ENCODE data around the gene STARD5.

STARD5 gene

DNA sequence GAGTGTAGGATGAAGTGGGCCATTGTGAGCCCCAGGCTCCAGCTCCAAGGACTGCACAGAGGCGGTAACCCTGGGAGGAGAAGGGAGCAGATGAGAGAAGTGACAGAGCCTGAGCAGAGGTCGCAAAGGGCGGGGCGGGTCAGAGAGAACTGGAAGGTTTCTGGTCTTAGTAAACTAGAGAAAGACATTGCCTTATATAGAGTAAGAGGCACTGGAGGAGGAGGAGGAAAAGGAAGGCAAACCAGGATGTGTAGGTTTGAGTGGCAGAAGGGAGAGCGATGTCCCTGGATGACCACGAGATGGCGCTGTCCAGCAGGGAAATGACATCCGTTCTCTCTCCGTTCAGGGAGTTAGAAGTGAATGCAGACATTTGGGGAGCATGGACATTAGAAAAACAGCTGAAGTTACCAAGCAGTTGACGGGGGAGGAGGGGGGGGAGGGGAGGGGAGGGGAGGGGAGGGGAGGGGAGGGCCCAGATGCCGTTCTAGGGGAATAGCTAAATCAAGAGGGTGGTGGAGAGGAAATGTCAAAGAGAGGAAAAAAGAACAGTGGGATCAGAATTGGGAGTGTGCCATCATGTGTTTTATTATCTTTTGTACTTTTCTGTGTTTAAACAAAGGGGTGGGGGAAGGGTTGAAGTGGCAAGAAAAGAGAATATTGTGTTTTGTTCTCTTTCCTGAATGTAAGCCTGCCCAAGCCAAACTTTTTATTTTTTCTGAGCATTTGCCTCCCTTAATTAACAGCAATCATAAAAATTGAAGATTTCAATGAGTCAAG lies 48.8 kb downstream of the STARD5 start:
- peak; percentile 64 to 77 for DNase-seq (ENCODE audit: low read depth in 2 of 2)

- no peak for DNase-seq (ENCODE audit: low read depth in 2 of 2)
Observed at GRCh38 chr15:81274255-81274654, 49.7 kb downstream of the STARD5 start.

GRCh38 chr15:81273855-81274254 lies 50.1 kb downstream of the STARD5 start:
- no peak for DNase-seq (ENCODE audit: low read depth in 2 of 2)

DNA sequence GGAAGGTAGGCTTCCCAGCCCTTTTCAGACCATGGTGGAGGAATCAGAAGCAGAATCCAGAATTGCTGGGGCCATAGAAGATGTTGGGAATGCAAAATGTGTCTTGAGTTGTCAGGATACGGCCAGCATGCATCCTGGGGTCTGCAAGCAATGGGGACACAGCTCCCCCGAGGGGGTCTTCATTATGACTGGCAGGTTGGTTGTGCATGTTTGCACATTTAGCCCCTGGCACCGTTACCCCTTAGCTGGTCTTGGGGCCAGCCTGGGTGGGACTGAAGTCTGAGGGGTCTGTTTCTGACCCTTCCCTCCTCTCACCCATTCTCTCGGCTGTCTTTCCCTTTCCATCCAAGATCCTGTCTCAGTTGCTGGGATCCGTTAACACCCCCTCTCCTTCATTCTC lies 50.7 kb downstream of the STARD5 start:
- no peak for DNase-seq (ENCODE audit: low read depth in 2 of 2)

GRCh38 chr15:81271761-81272644 lies 51.9 kb downstream of the STARD5 start:
- no peak for DNase-seq (ENCODE audit: low read depth in 2 of 2)

- DNase-seq (ENCODE audit: low read depth in 2 of 2), result no peak
Observed at GRCh38 chr15:81270781-81271491, 53.0 kb downstream of the STARD5 start.

GRCh38 chr15:81270188-81270587 lies 53.8 kb downstream of the STARD5 start:
- DNase-seq (ENCODE audit: low read depth in 2 of 2), result no peak

DNA sequence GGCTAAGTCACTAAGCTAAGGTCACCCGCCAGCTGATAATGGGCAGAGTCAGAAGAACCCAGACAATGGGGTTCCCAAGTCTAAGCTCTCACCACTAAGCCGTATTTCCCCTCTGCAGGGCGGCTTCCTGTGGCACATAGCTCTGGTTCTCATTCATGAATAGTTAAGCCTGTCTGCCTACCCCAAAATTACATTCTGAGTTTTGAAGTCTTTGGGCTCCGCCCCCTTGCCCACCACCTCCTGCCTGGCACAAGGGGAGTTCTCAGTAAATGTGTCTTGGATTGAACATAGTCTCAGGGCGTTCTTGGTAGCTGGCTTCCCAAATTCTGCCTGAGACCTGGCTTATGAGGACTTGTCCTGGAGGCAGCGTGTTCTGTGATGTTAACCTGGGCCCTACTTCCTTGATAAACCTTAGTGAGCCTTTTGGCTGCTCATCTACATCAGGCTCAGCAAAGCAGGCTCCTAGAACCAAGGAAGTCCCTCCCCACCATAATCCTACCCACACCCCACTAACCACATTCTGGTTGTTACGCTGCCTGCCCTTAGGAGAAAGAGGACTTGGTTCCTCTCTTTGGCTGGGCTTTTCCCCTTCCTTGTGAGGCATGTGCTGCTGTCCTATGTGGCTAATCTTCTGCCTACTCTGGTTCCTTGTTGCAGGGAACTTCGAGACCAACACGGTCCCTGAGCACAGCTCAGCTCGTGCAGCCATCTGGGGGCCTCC lies 54.9 kb downstream of the STARD5 start:
- no peak for DNase-seq (ENCODE audit: low read depth in 2 of 2)

DNA sequence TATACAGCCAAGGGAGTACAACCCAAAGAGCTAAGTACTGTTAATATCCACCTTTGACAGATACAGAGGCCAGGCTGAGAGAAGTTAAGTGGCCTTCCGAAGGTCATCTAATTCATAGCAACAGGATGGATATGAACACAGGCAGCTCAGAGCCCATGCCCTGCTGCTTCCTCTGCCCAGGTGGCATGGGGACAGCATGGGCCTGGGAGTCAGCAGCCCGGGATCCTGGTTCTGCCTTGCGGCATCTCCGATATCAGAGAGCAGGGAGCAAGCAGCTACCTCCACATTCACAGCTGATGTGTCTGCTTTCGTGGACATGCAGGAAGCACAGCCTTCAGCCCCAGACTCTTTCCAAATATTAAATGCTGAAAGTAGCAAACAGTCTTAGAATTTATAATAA lies 55.6 kb downstream of the STARD5 start:
- no peak for DNase-seq (ENCODE audit: low read depth in 2 of 2)

DNA sequence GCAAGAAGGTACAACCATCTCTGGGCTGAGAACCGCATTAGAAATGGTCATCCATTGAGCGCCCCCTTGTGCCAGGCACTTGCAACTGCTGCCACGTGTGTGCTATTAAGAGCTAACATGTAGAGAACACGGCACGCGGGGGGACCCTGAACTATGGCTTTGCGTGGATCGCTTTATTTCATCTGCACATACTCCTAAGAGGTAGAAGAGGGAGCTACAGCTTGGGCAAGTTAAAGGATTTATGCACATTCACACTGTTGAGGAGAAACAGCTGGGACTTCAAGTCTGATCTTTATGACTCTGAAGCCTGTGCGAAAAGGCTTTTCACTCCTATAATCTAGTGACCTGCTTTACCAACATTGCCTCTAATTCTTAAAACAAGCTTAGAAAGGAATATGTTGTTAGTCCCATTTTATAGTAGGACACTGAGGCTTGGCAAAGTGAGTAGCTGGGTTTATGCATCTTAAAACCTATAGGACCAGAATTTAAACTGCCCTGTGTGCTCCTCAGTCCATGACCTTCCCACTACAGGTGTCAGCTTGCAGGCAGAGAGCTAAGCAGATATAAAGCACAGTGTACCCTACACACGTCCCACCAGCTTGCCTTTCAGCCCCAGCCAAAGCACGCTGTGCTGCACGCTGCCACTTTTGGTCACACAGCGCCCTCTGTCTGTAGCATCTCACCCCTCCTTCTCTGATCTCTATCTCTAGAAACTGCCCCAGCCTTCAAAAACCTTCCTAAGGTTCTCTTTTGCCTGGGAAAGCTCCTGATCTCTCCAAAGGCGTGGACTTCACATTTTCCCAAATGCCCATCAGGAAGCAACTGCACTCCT lies 57.8 kb downstream of the STARD5 start:
- DNase-seq (ENCODE audit: low read depth in 2 of 2), result peak; percentile 72 to 83

- no peak for DNase-seq (ENCODE audit: low read depth in 2 of 2)
Observed at GRCh38 chr15:81265256-81265943, 58.5 kb downstream of the STARD5 start.

- no peak for DNase-seq (ENCODE audit: low read depth in 2 of 2)
Observed at GRCh38 chr15:81264072-81264857, 59.7 kb downstream of the STARD5 start.

DNA sequence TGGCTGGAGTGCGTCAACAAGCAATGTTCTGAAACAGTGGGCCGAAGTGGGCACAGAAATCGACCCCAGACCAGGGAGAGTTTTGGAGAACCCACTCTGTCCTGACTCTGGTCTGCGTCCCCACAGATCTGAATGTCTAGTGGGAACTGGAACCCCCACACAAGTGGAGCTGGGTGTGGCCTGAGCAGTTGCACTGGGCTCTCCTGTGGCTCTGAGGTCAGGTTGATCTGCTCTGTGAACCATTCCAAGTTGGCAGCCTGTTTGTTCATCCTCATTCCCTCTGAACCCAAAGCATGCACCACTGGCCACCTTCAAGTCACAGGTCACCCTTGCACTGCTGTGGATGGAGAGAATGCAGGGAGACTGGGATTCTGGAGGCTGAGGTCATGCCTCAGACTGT lies 60.5 kb downstream of the STARD5 start:
- no peak for DNase-seq (ENCODE audit: low read depth in 2 of 2)

DNA sequence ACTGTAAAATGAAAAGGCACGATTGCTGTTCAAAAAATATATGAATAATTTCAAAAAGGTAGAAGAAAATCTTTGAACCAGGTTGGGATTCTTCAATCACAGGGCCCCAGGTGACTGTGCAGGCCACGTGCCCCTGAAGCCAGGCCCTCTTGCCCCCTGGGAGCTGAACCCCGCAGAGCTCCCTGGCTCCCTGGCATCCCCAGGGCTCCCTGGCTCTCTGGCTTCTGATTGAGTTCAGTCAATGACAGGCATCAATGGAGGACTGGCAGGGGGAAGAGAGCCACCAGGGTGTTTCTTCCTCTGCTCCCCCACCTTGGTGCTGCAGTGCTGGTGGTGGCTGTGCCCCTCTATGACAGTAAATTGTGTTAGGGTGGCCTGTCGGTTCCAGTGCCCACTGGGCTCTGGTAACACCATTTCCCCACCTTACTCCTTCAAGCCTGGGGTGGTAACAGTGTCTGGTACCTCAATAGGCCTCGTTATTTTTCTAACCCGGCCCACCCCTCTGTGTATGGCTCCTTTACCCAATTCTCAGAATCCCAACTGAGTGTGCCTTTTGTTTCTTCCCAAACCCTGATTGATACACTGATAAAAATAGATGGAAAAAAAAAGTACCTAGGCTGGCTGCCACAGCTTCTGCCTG lies 62.6 kb downstream of the STARD5 start:
- DNase-seq (ENCODE audit: low read depth in 2 of 2), result no peak

GRCh38 chr15:81259760-81260298 lies 64.1 kb downstream of the STARD5 start:
- no peak for DNase-seq (ENCODE audit: low read depth in 2 of 2)

Data from stimulated activated CD4-positive, alpha-beta T cell treated with anti-CD3 and anti-CD28 coated beads, Interleukin-15, amount 100 ng/mL, for 48 hours (primary cell).